HG02852 (cell line): ENCODE data around the gene ZFX.
A peak's percentile ranks its signal among the peaks of the same experiment; 100 is the strongest.
"Not testable (repeated sequence)": the region's sequence is repeated elsewhere in the genome, so short reads cannot be mapped to it uniquely, and the experiment has no call there.

Experiments used
- ATAC-seq: cut with Tn5 transposase; IDR thresholded peaks from one replicate; pipeline ENCODE4 v1.9.1; 2021; ENCODE audit warnings: mild to moderate bottlenecking, moderate library complexity; ENCODE audit not compliant: unreplicated experiment

ZFX gene

GRCh38 chrX:24151513-24151912 lies 2.0 kb downstream of the ZFX start:
- no peak for ATAC-seq

GRCh38 chrX:24153178-24153795 lies 3.8 kb downstream of the ZFX start:
- ATAC-seq = no peak

- no peak for ATAC-seq
Observed at GRCh38 chrX:24153796-24154189, 4.3 kb downstream of the ZFX start.

GRCh38 chrX:24154490-24155034 lies 5.0 kb downstream of the ZFX start:
- ATAC-seq = no peak

- ATAC-seq = not testable (repeated sequence)
Observed at GRCh38 chrX:24155747-24156146, 6.2 kb downstream of the ZFX start.

- ATAC-seq = no peak
Observed at GRCh38 chrX:24156177-24156576, 6.6 kb downstream of the ZFX start.

GRCh38 chrX:24158881-24159280 lies 9.4 kb downstream of the ZFX start:
- no peak for ATAC-seq

- ATAC-seq = no peak
Observed at GRCh38 chrX:24166078-24166477, 16.5 kb downstream of the ZFX start.

- no peak for ATAC-seq
Observed at GRCh38 chrX:24167719-24168472, 18.4 kb downstream of the ZFX start.

GRCh38 chrX:24168807-24169206 lies 19.3 kb downstream of the ZFX start:
- ATAC-seq = peak; percentile 90

GRCh38 chrX:24169211-24169610 lies 19.7 kb downstream of the ZFX start:
- ATAC-seq = peak; percentile 58

- no peak for ATAC-seq
Observed at GRCh38 chrX:24173115-24173847, 23.8 kb downstream of the ZFX start.

GRCh38 chrX:24175276-24175675 lies 25.7 kb downstream of the ZFX start:
- no peak for ATAC-seq

GRCh38 chrX:24178441-24178840 lies 28.9 kb downstream of the ZFX start:
- ATAC-seq = no peak

GRCh38 chrX:24184018-24184417 lies 34.5 kb downstream of the ZFX start:
- no peak for ATAC-seq

- ATAC-seq = no peak
Observed at GRCh38 chrX:24186483-24186882, 37.0 kb downstream of the ZFX start.

- no peak for ATAC-seq
Observed at GRCh38 chrX:24186986-24187385, 37.5 kb downstream of the ZFX start.

GRCh38 chrX:24189490-24189889 lies 40.0 kb downstream of the ZFX start:
- ATAC-seq = no peak

- ATAC-seq = no peak
Observed at GRCh38 chrX:24190500-24191156, 41.1 kb downstream of the ZFX start.

GRCh38 chrX:24196509-24196908 lies 47.0 kb downstream of the ZFX start:
- ATAC-seq = no peak

GRCh38 chrX:24198101-24198500 lies 48.6 kb downstream of the ZFX start:
- no peak for ATAC-seq
